HUDEP-2 (cell line): ENCODE data around the gene CSTB.
"Not testable (repeated sequence)": the region's sequence is repeated elsewhere in the genome, so short reads cannot be mapped to it uniquely, and the experiment has no call there.

ENCODE experiments used
- DNase-seq, 76 experiments: peaks; one replicate each; lab custom pipeline; 2025; ENCODE audit not compliant: unreplicated experiment in 76 of 76; lab: John Stamatoyannopoulos, UW

CSTB gene, protein sequence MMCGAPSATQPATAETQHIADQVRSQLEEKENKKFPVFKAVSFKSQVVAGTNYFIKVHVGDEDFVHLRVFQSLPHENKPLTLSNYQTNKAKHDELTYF

DNA sequence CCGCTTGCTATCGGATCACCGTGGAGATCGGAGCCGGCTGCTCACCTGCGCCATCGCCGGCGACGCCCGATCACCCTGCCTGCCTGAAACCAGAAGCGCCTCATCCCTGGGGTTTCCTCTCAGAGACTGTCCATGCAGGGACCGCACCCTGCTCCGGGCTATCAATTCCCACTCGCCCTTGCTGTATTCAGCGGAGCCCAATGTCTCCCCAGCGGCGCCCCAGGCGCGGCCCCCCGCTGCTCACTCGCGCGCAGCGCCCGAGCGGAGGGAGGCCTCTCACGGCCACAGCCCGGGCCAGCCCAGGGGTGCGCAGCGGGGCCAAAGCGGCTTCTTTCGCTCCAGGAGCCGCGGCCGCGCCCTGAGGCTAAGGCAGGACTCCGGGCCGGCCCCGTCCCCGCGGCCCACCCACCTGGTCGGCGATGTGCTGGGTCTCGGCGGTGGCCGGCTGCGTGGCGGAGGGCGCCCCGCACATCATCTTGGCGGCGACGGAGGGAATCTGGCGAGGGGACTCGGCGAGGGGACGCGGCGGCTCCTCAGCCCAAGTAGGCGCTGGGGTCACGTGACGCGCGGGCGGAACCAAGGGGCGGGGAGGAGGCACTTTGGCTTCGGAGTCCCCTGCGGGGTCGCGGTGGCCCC is at the start of gene CSTB:
Gene CSTB, minus strand, starts transcription at position 514 of the 636 bp plus-strand sequence. Its CDS starts 39 bp downstream, at position 475.
- DNase-seq, result peak in 69 of 76 experiments; percentile 54 to 98 (median 88)

DNA sequence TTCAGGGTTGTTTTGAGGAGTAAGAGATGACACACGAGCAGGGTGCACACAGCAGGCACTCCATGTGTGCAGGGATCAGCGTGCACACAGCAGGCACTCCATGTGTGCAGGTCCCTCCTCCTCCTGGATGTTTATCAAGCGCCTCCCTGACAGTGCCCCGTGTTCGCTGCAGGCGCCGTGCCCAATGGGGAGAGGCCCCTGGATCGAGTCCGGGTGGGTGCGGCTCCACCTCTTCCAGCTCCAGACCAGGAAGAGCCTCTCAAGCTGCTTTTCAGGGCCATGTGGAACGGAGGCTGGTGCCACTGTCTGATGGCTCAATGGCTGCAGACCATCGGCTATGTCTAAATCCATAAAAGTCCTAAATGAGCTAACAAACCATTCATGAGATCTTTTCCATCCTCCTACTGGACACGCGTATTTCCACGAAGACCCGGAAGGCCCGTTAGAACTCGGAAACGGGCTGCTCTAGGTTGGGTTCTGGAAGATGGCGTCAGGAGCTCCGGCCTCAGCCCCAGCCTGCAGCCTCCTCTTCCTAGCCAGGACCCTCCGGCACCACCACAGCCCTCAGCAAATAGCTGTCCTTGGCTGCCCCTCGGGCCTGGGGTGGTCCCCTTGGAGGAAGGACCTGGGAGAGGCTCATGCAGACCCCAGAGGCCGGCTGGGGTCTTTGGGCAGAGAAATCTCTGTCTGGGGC is 49.3 kb upstream of the CSTB start:
- no peak for DNase-seq

DNA sequence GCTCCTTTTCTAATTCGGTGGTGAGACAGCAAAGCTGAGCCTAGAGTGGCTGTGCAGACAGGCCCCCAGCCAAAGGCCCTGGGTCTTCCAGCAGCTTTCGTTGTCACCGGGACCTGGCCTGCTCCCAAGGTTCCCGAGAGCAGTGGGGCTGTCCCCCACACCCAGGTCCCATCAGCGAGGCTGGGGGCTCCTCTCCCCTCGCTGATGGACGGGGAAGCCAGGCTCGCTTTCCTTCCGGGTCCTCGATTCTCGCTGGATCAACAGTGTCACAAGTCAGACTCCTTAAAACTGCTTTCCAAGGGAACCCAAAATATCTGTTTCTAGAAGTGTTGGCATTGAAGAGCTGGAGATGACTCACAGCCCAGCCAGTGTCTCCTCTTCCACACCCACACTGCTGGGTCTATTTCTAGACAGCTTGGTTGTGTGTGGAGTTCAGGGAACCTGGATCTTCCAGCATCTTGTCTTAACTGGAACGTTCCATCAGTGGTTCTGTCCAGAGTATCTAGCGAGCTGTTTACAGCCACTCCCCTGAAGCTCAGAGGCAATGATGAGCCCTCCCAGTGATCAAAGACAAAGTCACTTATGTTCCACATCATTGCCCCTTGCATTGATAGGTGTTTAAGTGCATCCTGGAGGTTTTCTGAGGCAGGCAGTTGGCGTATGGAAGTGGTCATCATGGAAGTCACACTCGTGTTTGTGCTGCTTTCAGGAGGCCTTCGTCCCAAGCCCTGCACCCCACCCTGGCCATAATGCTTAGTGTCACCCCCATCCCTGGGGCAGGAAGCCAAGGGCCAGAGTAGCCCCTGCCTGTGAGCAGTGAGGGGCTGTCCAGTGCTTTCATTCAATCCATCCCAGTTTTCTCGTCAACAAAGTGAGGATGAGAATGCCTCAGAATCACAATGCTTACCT is 48.5 kb upstream of the CSTB start:
- DNase-seq, result peak in 8 of 76 experiments; percentile 23 to 42 (median 30)

DNA sequence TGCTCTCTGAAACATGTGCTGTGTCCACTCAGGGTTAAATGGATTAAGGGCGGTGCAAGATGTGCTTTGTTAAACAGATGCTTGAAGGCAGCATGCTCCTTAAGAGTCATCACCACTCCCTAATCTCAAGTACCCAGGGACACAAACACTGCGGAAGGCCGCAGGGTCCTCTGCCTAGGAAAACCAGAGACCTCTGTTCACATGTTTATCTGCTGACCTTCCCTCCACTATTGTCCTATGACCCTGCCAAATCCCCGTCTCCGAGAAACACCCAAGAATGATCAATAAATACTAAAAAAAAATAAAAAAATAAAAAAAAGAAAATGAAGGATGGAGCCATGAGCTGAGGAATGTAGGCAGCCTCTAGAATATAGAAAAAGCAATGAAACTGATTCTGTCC is 46.6 kb upstream of the CSTB start:
- DNase-seq, result not testable (repeated sequence)

DNA sequence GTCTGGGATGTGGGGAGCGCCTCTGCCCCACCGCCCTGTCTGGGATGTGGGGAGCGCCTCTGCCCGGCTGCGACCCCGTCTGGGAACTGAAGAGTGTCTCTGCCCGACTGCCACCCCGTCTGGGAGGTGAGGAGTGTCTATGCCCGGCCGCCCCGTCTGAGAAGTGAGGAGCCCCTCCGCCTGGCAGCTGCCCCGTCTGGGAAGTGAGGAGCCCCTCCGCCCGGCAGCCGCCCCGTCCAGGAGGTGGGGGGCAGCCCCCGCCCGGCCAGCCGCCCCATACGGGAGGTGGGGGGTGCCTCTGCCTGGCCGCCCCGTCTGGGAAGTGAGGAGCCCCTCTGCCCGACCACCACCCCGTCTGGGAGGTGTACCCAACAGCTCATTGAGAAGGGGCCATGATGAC is 46.1 kb upstream of the CSTB start:
- not testable (repeated sequence) for DNase-seq

DNA sequence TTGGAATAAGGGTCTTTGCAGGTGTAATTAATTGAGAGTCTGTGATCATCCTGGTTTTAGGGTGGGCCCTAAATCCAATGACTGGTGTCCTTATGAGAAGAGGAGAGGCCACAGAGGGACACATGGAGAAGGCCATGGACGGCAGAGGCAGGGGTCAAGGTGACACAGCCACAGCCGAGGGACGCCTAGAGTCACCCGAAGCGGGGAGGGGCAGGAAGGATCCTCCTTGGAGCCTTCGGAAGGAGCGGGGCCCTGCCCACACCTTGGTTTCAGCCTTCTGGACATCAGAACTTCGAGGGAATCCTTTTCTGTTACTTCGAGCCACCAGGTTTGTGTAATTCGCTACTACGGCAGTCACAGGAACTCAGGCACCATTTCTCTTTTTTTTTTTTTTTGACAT is 44.4 kb upstream of the CSTB start:
- no peak for DNase-seq

DNA sequence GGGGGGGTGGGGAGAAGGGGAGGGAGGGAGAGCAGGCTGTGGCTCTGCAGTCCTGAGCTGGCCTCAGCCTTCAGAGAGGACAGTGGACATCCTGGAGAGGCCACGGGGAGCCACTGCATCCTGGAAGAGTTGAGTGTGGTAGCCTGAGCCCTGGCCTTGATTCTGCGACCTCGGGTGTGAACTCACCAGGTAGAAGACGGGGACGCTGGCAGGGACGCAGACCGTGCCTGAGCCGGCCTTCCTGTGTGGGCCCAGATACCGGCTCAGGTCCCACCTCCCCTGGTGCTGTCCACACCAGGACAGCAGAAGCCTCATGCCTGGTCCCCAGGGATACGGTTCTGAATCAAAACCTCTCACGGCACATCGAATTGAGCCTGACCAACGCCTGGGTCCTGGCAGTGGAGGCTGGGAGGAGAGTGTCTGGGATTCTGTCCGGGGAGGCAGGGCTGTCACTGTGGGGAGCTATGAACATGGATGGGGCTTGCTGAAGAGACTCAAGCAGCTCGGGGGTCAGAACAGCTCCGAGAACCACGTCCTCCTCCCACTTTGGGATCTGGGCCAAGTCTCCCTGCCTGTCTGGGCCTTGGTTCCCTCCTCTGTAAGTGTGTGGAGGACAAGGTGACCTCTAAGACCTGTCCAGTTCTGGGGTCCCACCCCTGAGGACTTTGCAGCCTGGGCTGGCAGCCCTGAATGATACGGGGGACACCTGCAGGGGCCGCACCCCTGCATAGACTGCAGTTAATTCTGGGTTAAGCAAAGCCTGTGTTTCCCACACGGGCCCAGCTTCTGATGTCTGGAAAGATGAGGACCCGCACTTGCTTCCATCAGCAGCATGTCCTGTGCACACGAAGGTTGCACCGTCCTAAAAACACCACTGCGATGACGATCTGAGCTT is 43.6 kb upstream of the CSTB start:
- no peak for DNase-seq

DNA sequence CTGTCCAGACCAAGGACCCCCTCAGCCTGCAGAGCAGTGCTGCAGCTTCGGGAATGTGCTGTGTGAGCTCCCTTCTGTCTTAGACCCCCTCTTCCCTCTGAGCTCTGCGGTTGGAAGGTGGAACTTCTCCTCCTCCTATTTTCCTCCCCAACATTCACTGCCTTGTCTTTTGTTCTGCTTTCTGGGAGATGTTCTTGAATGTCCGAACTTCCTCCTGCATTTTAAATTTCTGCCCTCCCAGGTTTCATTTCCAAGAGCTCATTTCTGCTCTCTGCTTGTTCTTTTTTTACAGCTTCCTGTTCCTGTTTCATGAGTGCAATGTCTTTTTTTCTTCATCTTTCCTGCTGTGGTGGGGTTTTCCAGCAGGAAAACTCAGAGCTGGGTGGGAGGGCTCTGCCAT is 42.6 kb upstream of the CSTB start:
- no peak for DNase-seq

DNA sequence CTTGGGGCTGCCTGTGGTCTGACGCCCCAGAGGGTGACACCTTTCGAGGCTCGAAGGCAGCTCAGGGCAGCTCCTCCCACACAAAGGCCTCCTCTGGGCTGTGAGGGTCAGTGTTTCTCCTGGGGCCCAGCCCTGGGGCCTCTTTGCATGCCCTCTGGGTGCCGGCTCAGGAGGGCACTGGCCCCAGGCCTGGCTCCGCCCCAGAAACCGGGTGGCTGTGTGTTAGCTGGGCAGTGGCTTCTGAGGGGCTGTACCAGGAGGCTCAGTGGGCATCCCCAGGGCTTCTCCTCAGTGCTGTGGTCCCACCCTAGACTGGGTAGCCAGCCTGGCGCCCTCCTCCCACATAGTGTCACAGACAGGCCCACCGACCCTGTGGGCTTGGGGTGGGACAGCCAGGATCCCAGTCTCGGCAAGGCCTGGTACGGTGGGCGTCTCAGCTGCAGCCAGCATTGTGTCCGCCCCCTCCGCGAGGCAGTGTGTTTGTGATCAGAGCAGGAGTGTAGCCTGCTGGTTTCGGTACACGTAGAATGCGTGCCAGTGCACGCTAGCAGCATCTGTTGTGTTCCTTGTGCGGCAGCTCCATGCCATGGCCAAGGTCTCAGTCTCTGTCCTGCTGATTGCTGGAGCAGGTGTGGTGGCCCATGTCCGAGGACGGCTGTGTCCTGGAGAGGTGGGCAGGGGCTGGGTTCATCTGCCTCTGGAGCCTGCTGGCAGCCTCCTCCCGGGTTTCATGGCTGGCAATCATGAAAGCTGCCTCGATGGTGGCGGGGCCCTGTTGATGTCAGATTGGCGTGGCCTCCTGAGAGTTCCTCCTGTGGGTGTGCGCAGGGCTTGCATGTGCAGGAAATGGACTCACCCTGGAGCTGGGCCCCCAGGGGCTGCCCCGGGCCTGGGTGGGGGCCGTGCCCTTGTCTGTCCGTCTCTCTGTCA is 41.3 kb upstream of the CSTB start:
- DNase-seq, result no peak

DNA sequence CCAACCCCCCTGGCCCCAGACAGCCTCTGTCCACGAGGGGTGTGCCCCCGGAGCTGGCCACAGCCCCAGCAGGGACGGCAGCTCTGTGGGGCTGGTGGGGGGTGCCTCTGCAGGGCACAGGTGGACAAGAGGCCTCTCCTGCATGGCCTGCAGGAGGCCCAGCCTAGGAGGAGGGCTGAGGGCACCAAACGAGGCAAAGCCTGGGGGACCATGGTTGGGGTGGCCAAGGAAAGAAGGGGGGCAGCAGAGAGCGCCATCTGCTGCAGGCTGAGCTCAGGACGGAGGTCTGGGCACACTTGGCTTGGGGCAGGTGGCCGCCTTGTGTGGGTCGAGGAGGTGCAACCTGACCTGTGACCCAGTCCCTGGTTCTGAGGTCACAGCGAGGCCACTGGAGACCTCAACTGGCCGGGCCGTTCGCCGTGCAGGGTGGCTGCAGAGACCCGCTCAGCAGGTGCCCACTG is 40.5 kb upstream of the CSTB start:
- no peak for DNase-seq

DNA sequence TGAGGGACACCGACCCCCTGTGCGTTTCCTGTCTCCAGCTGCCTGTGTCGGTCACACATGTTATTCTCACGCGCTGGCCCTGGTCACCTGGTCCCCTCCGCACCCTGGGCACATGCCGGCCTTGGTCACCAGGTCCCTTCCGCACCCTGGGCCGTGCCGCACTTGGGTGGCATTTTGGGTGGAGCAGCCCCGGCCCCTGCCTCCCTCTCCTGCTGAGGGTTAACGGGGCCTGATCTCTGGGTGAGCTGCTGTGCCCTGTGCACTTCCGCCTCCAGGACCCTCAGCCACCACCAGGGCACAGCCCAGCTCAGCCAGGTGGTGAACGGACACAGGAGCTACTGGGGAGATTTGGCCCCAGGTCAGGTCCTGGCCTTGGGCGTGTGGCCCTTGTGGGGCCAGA is 39.9 kb upstream of the CSTB start:
- DNase-seq, result no peak

DNA sequence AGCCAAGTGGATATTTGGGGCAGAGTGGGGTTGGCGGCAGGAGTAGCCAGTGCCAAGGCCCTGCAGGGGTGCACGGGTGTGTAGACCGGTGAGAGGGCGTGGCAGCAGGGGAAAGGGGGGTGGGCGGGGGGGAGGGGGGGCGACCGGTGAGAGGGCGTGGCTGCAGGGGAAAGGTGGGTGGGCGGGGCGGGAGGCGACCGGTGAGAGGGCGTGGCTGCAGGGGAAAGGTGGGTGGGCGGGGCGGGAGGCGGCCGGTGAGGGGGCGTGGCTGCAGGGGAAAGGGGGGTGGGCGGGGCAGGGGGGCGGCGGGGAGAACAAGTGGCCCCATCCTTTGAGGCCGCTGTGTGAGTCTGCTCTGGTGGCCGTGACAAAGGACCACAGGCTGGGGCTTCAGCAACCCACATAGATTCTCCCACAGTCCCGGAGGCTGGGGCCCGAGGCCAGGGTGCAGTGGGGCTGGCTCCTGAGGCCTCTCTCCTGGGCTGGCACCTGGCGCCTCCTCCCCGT is 39.1 kb upstream of the CSTB start:
- no peak for DNase-seq

DNA sequence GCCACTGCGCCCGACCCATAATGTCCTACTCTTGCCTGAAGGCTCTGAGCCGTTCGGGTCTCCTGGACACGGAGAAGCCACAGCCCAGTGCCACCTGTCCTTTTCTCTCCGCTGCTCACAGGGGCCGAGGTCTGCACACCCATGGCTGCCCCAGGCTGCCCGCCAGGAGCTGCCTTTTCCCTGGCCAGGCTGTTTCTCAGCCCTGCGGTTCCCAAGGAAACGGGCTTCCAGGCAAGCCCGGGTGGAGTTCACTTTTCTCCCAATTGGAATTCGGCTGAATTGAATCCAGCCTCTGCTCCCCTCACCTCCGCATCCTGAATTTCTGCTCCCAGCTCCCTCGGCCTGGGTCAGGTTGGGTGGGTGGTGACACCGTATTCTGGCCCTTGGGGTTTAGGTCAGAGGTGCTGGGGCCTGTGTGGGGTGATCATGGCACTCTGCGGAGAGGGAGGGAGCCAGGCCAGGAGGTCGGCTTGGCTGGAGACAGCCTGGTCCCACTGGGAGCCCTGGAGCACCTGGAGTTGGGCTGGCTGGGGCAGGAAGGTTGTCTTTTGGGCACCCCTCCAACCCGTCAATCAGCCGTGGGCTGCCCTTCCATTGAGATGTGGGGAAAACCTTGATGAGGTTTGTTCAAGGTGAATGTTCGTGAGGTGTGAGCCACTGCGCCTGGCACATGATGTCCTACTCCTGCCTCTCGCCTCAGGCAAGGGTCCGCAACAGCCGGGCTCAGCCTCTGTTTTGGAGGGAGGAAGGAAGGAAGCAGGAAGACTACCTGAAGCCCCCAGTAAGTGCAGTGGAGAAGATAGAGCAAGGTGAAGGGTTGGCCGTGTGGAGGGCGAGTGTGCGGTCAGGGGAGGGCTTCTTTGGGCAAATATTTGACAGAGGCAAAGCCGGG is 38.4 kb upstream of the CSTB start:
- DNase-seq, result no peak

DNA sequence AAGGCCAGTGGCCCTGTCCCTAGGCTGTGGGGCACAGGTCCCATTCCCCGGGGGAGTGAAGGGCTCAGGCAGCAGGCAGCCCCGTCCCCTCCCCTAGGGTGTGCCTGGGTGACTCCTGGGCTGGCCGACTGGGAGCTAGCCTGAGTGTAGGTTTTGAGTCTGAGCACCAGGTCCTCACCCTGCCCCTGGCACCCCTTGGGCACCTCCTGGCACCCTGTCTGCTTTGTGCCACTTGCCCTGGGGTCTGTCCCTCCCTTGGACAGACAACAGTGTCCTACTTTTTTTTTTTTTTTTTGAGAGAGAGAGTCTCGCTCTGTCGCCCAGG is 37.5 kb upstream of the CSTB start:
- no peak for DNase-seq

DNA sequence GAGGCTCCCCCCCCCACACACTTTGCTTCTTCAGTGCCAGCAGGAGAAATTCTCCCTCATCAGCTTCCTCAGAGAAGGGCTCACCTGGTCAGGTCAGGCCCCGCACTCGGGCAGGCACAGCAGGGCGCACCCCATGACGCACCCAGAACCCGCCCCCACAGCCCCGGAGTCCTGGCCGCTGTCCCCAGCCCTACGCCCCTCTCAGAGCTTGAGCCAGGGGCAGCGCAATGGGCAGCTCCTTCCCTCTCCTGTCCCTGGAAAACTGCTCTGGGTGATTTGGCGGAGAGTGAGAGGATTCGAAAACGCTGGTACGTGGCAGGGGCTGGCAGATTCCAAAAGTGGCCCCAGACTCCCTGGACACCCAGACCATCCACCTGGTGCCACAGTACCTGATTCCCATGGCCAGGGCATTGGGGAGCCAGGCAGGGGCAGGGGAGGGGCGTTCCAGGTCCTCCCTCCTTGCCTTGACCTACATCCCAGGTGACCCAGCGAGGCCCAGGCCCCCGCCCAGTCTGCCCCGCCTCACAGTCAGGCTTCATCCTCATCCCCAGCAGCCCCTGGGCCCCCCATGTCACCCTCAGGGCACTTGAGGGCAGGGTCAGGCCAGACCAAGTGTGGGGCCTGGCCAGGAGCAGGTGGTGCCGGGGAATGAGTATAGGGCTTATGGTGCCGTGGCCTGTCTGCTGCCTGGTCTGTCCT is 37.0 kb upstream of the CSTB start:
- no peak for DNase-seq

DNA sequence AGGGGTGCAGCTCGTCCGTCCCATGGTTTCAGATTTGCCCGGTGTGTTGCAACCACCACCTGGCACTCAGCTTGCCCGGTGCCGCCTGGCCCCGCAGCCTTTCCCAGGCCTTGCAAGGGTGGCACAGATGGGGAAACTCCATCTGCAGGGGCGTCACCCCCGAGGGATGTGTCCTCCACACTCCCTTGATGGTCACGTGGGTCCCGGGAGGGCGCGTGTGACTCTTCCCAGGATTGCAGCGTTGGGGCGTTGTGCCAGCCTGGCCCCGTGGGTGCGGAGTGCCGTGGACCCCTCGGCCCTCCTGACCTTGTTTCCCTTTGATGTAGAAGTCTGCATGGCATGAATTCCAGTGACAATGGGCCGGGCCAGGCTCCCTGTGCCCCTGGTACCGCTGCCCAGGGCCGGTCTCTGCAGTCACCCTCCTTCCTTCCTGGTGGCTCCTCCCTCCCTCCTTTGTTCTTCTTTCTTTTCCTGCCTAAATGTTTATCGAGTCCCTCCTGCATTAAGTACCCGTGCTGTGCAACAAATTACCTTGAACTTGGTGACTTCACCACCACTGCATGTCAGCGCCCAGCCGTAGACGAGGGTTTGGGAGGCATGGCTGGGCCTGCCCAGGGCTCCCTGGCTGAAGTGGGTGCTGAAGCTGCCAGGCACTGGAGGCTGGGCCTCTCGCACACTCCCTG is 36.2 kb upstream of the CSTB start:
- DNase-seq, result no peak
